IMR-90 (cell line): ENCODE results near the gene VPS50. TPM values are rescaled to one million over a fixed set of nuclear protein-coding genes. Genes with fewer than 3 reads are reported as not detected.

Experiments
- ATAC-seq: fragments of 200-7000 bp; cut with Tn5 transposase; 2 replicates; pipeline ENCODE4 v1.9.1; 2020; ENCODE audit warnings: low read depth, mild to moderate bottlenecking, moderate library complexity
- BruUV-seq: library from RNA; stranded (reverse); fragments of 400-500 nt; replicated peaks from 2 replicates; lab custom pipeline; 2021; lab: Mats Ljungman, UMichigan
- CTCF ChIA-PET: fragments of 300-600 bp; formaldehyde crosslinking; extraction: SDS; loops from one replicate; lab custom pipeline; 2021; ENCODE audit warnings: antibody characterized with exemption; lab: Yijun Ruan, JAX
- POLR2A ChIA-PET: fragments of 300-600 bp; sonication (Branson Sonifier 250); formaldehyde crosslinking; loops from one replicate; lab custom pipeline; 2022; ENCODE audit warnings: antibody characterized with exemption; ENCODE audit not compliant: unreplicated experiment; lab: Charles Lee
- DNase-seq: peaks from one replicate; pipeline ENCODE4 v3.0.0; 2013
- H2AFZ ChIP-seq: replicated peaks from 2 replicates; pipeline ENCODE3; 2013; ENCODE audit warnings: low read length, mild to moderate bottlenecking; ENCODE audit not compliant: poor library complexity
- H2AK5ac ChIP-seq: 2 replicates; pipeline ENCODE4 v1.6.1; 2013; ENCODE audit warnings: low read depth, low read length, inconsistent platforms
- H2AK9ac ChIP-seq: replicated peaks from 2 replicates; pipeline ENCODE3; 2013; ENCODE audit warnings: mild to moderate bottlenecking, low read depth, low read length, moderate library complexity; ENCODE audit not compliant: poor library complexity
- H2BK120ac ChIP-seq: 2 replicates; pipeline ENCODE4 v1.6.1; 2013; ENCODE audit warnings: low read depth, low read length, inconsistent platforms
- H2BK15ac ChIP-seq: 3 replicates; pipeline ENCODE4 v1.6.1; 2013; ENCODE audit warnings: low read depth, low read length, inconsistent platforms
- H2BK20ac ChIP-seq: 2 replicates; pipeline ENCODE4 v1.6.1; 2013; ENCODE audit warnings: low read depth, mild to moderate bottlenecking, inconsistent platforms, low read length, moderate library complexity
- H2BK5ac ChIP-seq: 2 replicates; pipeline ENCODE4 v1.6.1; 2013; ENCODE audit warnings: mild to moderate bottlenecking, low read depth, low read length, inconsistent platforms; ENCODE audit not compliant: poor library complexity, severe bottlenecking
- H3K14ac ChIP-seq: replicated peaks from 2 replicates; pipeline ENCODE4 v1.6.1; 2013; ENCODE audit warnings: low read depth, low read length, inconsistent platforms
- H3K18ac ChIP-seq: 2 replicates; pipeline ENCODE4 v1.6.1; 2013; ENCODE audit warnings: low read depth, low read length, control low read depth
- H3K23ac ChIP-seq: 2 replicates; pipeline ENCODE4 v1.6.1; 2013; ENCODE audit warnings: low read depth, low read length, inconsistent platforms
- H3K27ac ChIP-seq: 2 replicates; pipeline ENCODE4 v1.5.1; 2013; ENCODE audit warnings: mild to moderate bottlenecking, control low read depth, low read length; ENCODE audit not compliant: insufficient read depth
- H3K27me3 ChIP-seq: 2 replicates; pipeline ENCODE4 v1.6.1; 2013; ENCODE audit warnings: low read length; ENCODE audit not compliant: control insufficient read depth, insufficient read depth
- H3K36me3 ChIP-seq: 2 replicates; pipeline ENCODE4 v1.6.1; 2013; ENCODE audit warnings: low read length, mixed read lengths; ENCODE audit not compliant: control insufficient read depth, insufficient read depth
- H3K4ac ChIP-seq: 2 replicates; pipeline ENCODE4 v1.6.1; 2013; ENCODE audit warnings: low read depth, low read length, inconsistent platforms
- H3K4me1 ChIP-seq: 2 replicates; pipeline ENCODE4 v1.6.1; 2013; ENCODE audit warnings: low read length, mixed read lengths; ENCODE audit not compliant: control insufficient read depth, insufficient read depth
- H3K4me2 ChIP-seq: 2 replicates; pipeline ENCODE4 v1.6.1; 2013; ENCODE audit warnings: low read depth, mild to moderate bottlenecking, control low read depth, low read length, moderate library complexity
- H3K4me3 ChIP-seq: 2 replicates; pipeline ENCODE4 v1.5.1; 2013; ENCODE audit warnings: low read depth, mild to moderate bottlenecking, control low read depth, low read length, moderate library complexity; ENCODE audit not compliant: insufficient read depth
- H3K56ac ChIP-seq: 2 replicates; pipeline ENCODE4 v1.6.1; 2013; ENCODE audit warnings: low read length, inconsistent platforms; ENCODE audit not compliant: insufficient read depth; ENCODE audit errors: extremely low read depth
- H3K79me1 ChIP-seq, 2 experiments: 2 replicates each; pipeline ENCODE4 v1.6.1; 2013; ENCODE audit warnings: low read length in 2 of 2, inconsistent platforms in 1 of 2, low read depth in 1 of 2
- H3K9ac ChIP-seq: 2 replicates; pipeline ENCODE4 v1.6.1; 2013; ENCODE audit warnings: low read depth, low read length, control low read depth
- H3K9me1 ChIP-seq: 2 replicates; pipeline ENCODE4 v1.6.1; 2013; ENCODE audit warnings: low read length, inconsistent platforms; ENCODE audit not compliant: insufficient read depth
- H3K9me3 ChIP-seq: 2 replicates; pipeline ENCODE4 v1.6.1; 2013; ENCODE audit warnings: low read length; ENCODE audit not compliant: control insufficient read depth, insufficient read depth
- H4K20me1 ChIP-seq: 2 replicates; pipeline ENCODE4 v1.6.1; 2013; ENCODE audit warnings: low read length, inconsistent platforms; ENCODE audit not compliant: insufficient read depth
- H4K5ac ChIP-seq: 2 replicates; pipeline ENCODE4 v1.6.1; 2013; ENCODE audit warnings: mild to moderate bottlenecking, low read depth, low read length, control low read depth
- H4K8ac ChIP-seq, 2 experiments: 2 replicates each; pipeline ENCODE4 v1.6.1; 2013; ENCODE audit warnings: low read depth in 2 of 2, low read length in 2 of 2, control low read depth in 1 of 2, inconsistent platforms in 1 of 2
- H4K91ac ChIP-seq: 2 replicates; pipeline ENCODE4 v1.6.1; 2013; ENCODE audit warnings: low read depth, low read length, inconsistent platforms; ENCODE audit not compliant: insufficient read depth
- BHLHE40 ChIP-seq: fragments of 150-350 bp; IDR thresholded peaks from 2 replicates; pipeline ENCODE4 v1.6.1; 2016; ENCODE audit warnings: mild to moderate bottlenecking, low read depth, low read length
- CEBPB ChIP-seq: IDR thresholded peaks from 2 replicates; pipeline ENCODE4 v1.6.1; 2012; ENCODE audit warnings: low read depth, low read length, improper control_type of control experiment
- CHD1 ChIP-seq: IDR thresholded peaks from 2 replicates; pipeline ENCODE4 v1.6.1; 2012; ENCODE audit warnings: low read depth, low read length, improper control_type of control experiment
- MAFK ChIP-seq: IDR thresholded peaks from 2 replicates; pipeline ENCODE4 v1.6.1; 2012; ENCODE audit warnings: low read depth, low read length, improper control_type of control experiment
- RCOR1 ChIP-seq: IDR thresholded peaks from 2 replicates; pipeline ENCODE4 v1.6.1; 2012; ENCODE audit warnings: mild to moderate bottlenecking, low read length, improper control_type of control experiment; ENCODE audit not compliant: insufficient replicate concordance
- RFX5 ChIP-seq: IDR thresholded peaks from 2 replicates; pipeline ENCODE4 v1.8.0; 2012; ENCODE audit warnings: low read depth, mild to moderate bottlenecking, low read length, moderate library complexity
- SMC3 ChIP-seq: fragments of 150-350 bp; IDR thresholded peaks from 2 replicates; pipeline ENCODE4 v1.6.1; 2016; ENCODE audit warnings: low read depth, mild to moderate bottlenecking, antibody characterized with exemption, low read length, moderate library complexity
- WGBS, 2 experiments: methylation state at CpG; one replicate each; pipeline versions ENCODE4 v1.1.5 to v1.1.7; 2013; ENCODE audit warnings: missing lambda C conversion rate in 2 of 2; ENCODE audit not compliant: insufficient read length in 1 of 2; ENCODE audit errors: extremely low coverage in 2 of 2; 5-methylcytosine and 5-hydroxymethylcytosine counted together
- dilution Hi-C: fragments of 300-500 bp; cut with HindIII; formaldehyde crosslinking; loops from one replicate; pipeline ENCODE4 v1.14.3; 2018; ENCODE audit warnings: low sequenced_read_pairs; ENCODE audit not compliant: unreplicated experiment
- in situ Hi-C: fragments of 300-500 bp; cut with MboI; formaldehyde crosslinking; loops from 3 replicates; pipeline ENCODE4 v1.14.3; 2019; ENCODE audit warnings: low sequenced_read_pairs, inconsistent platforms, mixed read lengths
- intact Hi-C: fragments of 100-400 bp; cut with micrococcal nuclease; formaldehyde crosslinking; loops from 2 replicates; pipeline ENCODE4 v1.10.0; 2022
- polyA plus RNA-seq, 3 experiments: library from polyadenylated mRNA; depleted of rRNA; stranded (reverse); fragments of >200 nt; gene quantifications; 2 replicates each; pipeline ENCODE4 v1.2.3, GENCODE V29; 2012; ENCODE audit warnings: low replicate concordance in 1 of 3
- total RNA-seq: library from RNA; depleted of rRNA; stranded (reverse); fragments of >200 nt; gene quantifications from 2 replicates; pipeline ENCODE4 v1.2.3, GENCODE V29; 2012
- TF ChIP-seq, protein P1 (sequence below): fragments of 150-350 bp; IDR thresholded peaks from 2 replicates; pipeline ENCODE4 v1.6.1; 2016; ENCODE audit warnings: low read depth, mild to moderate bottlenecking, low read length, moderate library complexity, borderline replicate concordance
- TF ChIP-seq, protein P2 (sequence below): fragments of 150-350 bp; IDR thresholded peaks from 2 replicates; pipeline ENCODE4 v1.6.1; 2017; ENCODE audit warnings: mild to moderate bottlenecking, antibody characterized with exemption, low read length, low read depth

VPS50 gene
- total and polyA plus RNA-seq, 2 of the 4 experiments (the other 2 are of a cell fraction), result 7.1 to 22.0 TPM

GRCh38 chr7:93211228-93211818 lies 20.8 kb upstream of the VPS50 start:
- in situ Hi-C loops (no loop called here), intact Hi-C loops (no loop called here), dilution Hi-C loops (no loop called here)
- no peak overlapping the region for H3K4me2 ChIP-seq
- no peaks in the 10 kb centered on the region for H3K79me1 ChIP-seq
- ChIA-PET CTCF (no interaction called here), POLR2A (no interaction called here)
- H2AK9ac ChIP-seq, result no peak overlapping the region
- H3K9me1 ChIP-seq, result no peaks in the 10 kb centered on the region
- H2BK15ac ChIP-seq, result no peak overlapping the region
- H3K9me3 ChIP-seq, result no peaks in the 10 kb centered on the region
- BruUV-seq, result no TSS peak
- no peak overlapping the region for H2AK5ac ChIP-seq
- no peak overlapping the region for H4K5ac ChIP-seq
- no peak overlapping the region for H4K91ac ChIP-seq
- TF ChIP-seq SMC3 (no peak), CEBPB (no peak), BHLHE40 (no peak), CHD1 (no peak), RCOR1 (no peak), RFX5 (no peak), MAFK (no peak)
- TF ChIP-seq, protein P1, sequence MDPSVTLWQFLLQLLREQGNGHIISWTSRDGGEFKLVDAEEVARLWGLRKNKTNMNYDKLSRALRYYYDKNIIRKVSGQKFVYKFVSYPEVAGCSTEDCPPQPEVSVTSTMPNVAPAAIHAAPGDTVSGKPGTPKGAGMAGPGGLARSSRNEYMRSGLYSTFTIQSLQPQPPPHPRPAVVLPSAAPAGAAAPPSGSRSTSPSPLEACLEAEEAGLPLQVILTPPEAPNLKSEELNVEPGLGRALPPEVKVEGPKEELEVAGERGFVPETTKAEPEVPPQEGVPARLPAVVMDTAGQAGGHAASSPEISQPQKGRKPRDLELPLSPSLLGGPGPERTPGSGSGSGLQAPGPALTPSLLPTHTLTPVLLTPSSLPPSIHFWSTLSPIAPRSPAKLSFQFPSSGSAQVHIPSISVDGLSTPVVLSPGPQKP, result no peak
- TF ChIP-seq, protein P2, sequence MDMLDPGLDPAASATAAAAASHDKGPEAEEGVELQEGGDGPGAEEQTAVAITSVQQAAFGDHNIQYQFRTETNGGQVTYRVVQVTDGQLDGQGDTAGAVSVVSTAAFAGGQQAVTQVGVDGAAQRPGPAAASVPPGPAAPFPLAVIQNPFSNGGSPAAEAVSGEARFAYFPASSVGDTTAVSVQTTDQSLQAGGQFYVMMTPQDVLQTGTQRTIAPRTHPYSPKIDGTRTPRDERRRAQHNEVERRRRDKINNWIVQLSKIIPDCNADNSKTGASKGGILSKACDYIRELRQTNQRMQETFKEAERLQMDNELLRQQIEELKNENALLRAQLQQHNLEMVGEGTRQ, result no peak
- no peak overlapping the region for H3K23ac ChIP-seq
- H2AFZ ChIP-seq, result no peak overlapping the region
- H2BK120ac ChIP-seq, result no peak overlapping the region
- H3K14ac ChIP-seq, result no peak overlapping the region
- no peak for ATAC-seq
- no peak overlapping the region for H3K9ac ChIP-seq
- H3K18ac ChIP-seq, result no peak overlapping the region
- no peaks in the 10 kb centered on the region for H3K36me3 ChIP-seq
- no peak overlapping the region for H4K8ac ChIP-seq
- no peak overlapping the region for H3K4me3 ChIP-seq
- no peaks in the 10 kb centered on the region for H3K4me1 ChIP-seq
- no peak overlapping the region for H3K27ac ChIP-seq
- no peak overlapping the region for H2BK5ac ChIP-seq
- H3K27me3 ChIP-seq, result peaks cover 18% of the 10 kb centered on the region
- H2BK20ac ChIP-seq, result no peak overlapping the region
- H4K20me1 ChIP-seq, result no peaks in the 10 kb centered on the region
- WGBS, 2 experiments, result 91% methylated on average over 4 of the region's 5 CpGs; no CpG with 5 or more reads in 1 of the 2 experiments
- no peak overlapping the region for H3K56ac ChIP-seq
- no peak overlapping the region for H3K4ac ChIP-seq
- DNase-seq, result no peak
